Cardiac muscle cell (in vitro differentiated cells and primary cell): ENCODE results near the gene ISG20. TPM values are rescaled to one million over a fixed set of nuclear protein-coding genes. Genes with fewer than 3 reads are reported as not detected.
"Not testable (repeated sequence)": the region's sequence is repeated elsewhere in the genome, so short reads cannot be mapped to it uniquely, and the experiment has no call there.

Source experiments
- DNase-seq, 2 donors: peaks; one replicate each; pipeline versions ENCODE4 v3.0.0 to v3.0.0-alpha.2; 2010 to 2017; ENCODE audit warnings: low read depth in 1 of 2, low spot score in 1 of 2
- H3K27ac ChIP-seq: fragments of 200-600 bp; sonication (generic); 2 replicates; pipeline ENCODE4 v1.5.1; 2016
- H3K27me3 ChIP-seq: fragments of 200-600 bp; sonication (generic); 2 replicates; pipeline ENCODE4 v1.6.0; 2016; ENCODE audit warnings: control low read depth
- H3K36me3 ChIP-seq: fragments of 200-600 bp; sonication (generic); 2 replicates; pipeline ENCODE4 v1.5.1; 2016; ENCODE audit warnings: control low read depth
- H3K4me1 ChIP-seq: fragments of 200-600 bp; sonication (generic); 2 replicates; pipeline ENCODE4 v1.8.1; 2017; ENCODE audit warnings: low read depth, mild to moderate bottlenecking, mixed run types
- H3K4me3 ChIP-seq: fragments of 200-600 bp; sonication (generic); 2 replicates; pipeline ENCODE4 v1.5.1; 2016; ENCODE audit warnings: mild to moderate bottlenecking
- H3K9me3 ChIP-seq: fragments of 200-600 bp; sonication (generic); 2 replicates; pipeline ENCODE4 v1.5.1; 2017; ENCODE audit warnings: low read depth, mild to moderate bottlenecking, control low read depth
- CTCF ChIP-seq: IDR thresholded peaks from 2 replicates; pipeline ENCODE4 v1.5.1; 2012; ENCODE audit warnings: low read depth, mild to moderate bottlenecking, low read length
- polyA plus RNA-seq: library from polyadenylated mRNA; unstranded; fragments of >200 nt; fragmentation: Nextera tagmentation; extraction: Ambion mirVana; gene quantifications from 2 replicates; pipeline ENCODE4 v1.2.1, GENCODE V29; 2016
- total RNA-seq: library from RNA; depleted of rRNA; stranded (reverse); fragments of >200 nt; gene quantifications from 2 replicates; pipeline ENCODE4 v1.2.3, GENCODE V29; 2016

ISG20 gene
- total and polyA plus RNA-seq, 2 experiments from 2014 or later = 0.69 TPM; not detected in 1

DNA sequence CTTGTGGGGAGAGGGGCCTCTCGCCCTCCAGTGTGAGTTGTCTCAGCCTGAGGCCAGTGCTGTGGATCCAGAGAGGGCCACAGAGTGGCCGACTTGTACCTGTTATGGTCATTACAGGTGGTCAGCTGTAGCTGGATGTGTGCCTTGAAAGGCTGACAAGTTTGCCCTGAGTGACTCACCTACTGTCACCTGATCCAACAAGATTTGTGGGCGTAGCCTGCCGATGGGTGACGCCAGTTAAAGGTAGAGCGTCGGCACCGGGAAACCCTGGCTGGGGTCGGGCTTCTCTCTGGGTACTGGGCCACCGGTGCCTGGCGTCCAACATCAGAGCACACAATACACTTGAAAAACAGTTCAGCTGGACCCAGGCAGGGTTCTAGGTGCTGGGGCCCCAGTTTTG is 2.8 kb upstream of the ISG20 start:
- Histone ChIP-seq H3K36me3 (no peaks in the 10 kb centered on the region), H3K27ac (no peak overlapping the region), H3K27me3 (no peaks in the 10 kb centered on the region), H3K9me3 (no peaks in the 10 kb centered on the region), H3K4me1 (no peaks in the 10 kb centered on the region), H3K4me3 (no peak overlapping the region)
- DNase-seq = no peak
- TF ChIP-seq CTCF = no peak

GRCh38 chr15:88636654-88637053 is 2.2 kb upstream of the ISG20 start:
- no peak for TF ChIP-seq CTCF

GRCh38 chr15:88637436-88637835 is 1.4 kb upstream of the ISG20 start:
- Histone ChIP-seq H3K27me3 (no peaks in the 10 kb centered on the region), H3K4me3 (no peak overlapping the region), H3K9me3 (no peaks in the 10 kb centered on the region), H3K36me3 (no peaks in the 10 kb centered on the region), H3K27ac (no peak overlapping the region), H3K4me1 (no peaks in the 10 kb centered on the region)
- TF ChIP-seq CTCF = no peak
- DNase-seq = no peak

More at GRCh38 chr15:88636654-88637053, 2.2 kb upstream of the ISG20 start:
- Histone ChIP-seq H3K9me3 (no peaks in the 10 kb centered on the region), H3K4me1 (no peaks in the 10 kb centered on the region), H3K27me3 (no peaks in the 10 kb centered on the region), H3K27ac (no peak overlapping the region), H3K36me3 (no peaks in the 10 kb centered on the region), H3K4me3 (no peak overlapping the region)
- DNase-seq = no peak

DNA sequence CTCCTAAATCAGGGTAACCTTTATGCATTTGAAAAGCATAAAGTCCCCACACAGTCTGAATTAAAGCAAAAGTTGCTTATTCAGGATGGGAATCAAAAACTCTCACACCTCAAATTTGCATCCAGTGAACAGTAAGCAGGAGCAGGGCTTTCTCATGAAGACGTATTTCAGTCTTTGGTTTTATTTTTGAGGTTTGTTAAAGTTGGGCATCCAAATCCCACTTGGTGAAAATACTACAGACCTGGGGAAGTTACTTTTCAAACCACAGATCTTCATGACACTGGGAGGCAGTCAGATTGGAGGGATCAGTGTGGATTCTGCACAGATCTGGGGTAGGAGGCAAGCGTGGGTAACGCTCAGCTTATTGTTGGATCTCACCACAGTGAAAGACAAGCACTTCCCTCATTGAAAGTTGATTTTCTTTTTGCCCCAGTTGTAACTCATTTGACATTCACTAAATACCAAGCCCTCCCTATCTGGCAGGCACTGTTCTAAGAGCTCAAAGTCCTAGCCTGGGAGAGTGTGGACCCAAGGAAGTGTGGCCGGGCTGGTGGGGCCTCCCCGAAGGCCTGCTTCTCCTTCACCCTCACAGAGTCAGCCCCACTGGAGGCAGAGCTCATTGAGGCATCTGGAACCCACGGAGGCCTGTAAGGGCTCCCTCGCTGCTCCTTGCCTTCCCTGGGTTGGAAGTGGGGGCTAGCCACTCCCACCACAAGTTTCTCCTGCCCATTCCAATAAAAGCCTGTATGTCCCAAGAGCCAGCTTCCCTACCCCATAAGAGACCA is 783 bp upstream of the ISG20 start:
- H3K27ac ChIP-seq = no peak overlapping the region
- no peaks in the 10 kb centered on the region for H3K4me1 ChIP-seq
- no peaks in the 10 kb centered on the region for H3K9me3 ChIP-seq
- no peak for DNase-seq
- H3K27me3 ChIP-seq = no peaks in the 10 kb centered on the region
- H3K36me3 ChIP-seq = no peaks in the 10 kb centered on the region
- no peak overlapping the region for H3K4me3 ChIP-seq
- no peak for TF ChIP-seq CTCF

DNA sequence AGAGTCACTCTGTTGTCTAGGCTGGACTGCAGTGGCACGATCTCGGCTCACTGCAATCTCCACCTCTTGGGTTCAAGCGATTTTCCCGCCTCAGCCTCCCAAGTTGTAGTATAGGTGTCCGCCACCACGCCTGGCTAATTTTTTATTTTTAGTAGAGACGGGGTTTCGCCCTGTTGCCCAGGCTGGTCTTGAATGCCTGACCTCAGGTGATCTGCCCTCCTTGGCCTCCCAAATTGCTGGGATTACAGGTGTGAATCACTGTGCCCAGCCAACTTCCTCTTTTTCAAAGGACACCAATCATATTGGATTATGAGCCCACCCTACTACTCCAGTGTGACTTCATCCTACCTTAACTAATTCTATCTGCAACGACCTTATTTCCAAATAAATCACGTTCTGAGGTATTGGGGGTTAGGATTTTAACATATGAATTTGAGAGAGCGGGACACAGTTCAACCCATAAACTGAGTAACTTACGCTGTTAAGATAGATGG is 3.2 kb downstream of the ISG20 start:
- no peaks in the 10 kb centered on the region for H3K4me1 ChIP-seq
- no peak for DNase-seq
- H3K36me3 ChIP-seq = no peaks in the 10 kb centered on the region
- H3K27ac ChIP-seq = no peak overlapping the region
- no peak overlapping the region for H3K4me3 ChIP-seq
- no peaks in the 10 kb centered on the region for H3K27me3 ChIP-seq
- no peaks in the 10 kb centered on the region for H3K9me3 ChIP-seq
- no peak for TF ChIP-seq CTCF

DNA sequence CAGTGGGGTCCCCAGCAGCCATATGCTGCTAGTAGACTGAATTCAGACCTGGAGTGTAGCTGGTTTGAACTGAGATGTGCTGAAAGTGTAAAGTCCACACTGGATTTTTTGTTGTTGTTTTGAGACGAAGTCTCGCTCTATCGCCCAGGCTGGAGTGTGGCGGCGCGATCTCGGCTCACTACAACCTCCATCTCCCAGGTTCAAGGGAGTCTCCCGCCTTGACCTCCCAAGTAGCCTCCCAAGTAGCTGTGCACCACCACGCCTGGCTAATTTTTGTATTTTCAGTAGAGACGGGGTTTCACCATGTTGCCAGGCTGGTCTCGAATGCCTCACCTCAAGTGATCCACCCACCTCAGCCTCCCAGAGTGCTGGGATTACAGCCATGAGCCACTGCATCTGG is 3.7 kb downstream of the ISG20 start:
- not testable (repeated sequence) for H3K9me3 ChIP-seq, DNase-seq, H3K27me3 ChIP-seq, H3K4me3 ChIP-seq, H3K36me3 ChIP-seq, H3K4me1 ChIP-seq, H3K27ac ChIP-seq
